HG03460 (cell line): ENCODE results near the gene ZBTB42.
"Not testable (repeated sequence)": the region's sequence is repeated elsewhere in the genome, so short reads cannot be mapped to it uniquely, and the experiment has no call there.

Source experiments
- ATAC-seq: cut with Tn5 transposase; IDR thresholded peaks from one replicate; pipeline ENCODE4 v1.9.1; 2021; ENCODE audit not compliant: unreplicated experiment

The ZBTB42 gene

GRCh38 chr14:104805941-104806624 is 5.2 kb downstream of the ZBTB42 start:
- ATAC-seq: no peak

GRCh38 chr14:104806625-104807465 is 5.9 kb downstream of the ZBTB42 start:
- no peak for ATAC-seq

- no peak for ATAC-seq
Observed at GRCh38 chr14:104808456-104808855, 7.6 kb downstream of the ZBTB42 start.

- ATAC-seq: no peak
Observed at GRCh38 chr14:104810316-104810715, 9.4 kb downstream of the ZBTB42 start.

- no peak for ATAC-seq
Observed at GRCh38 chr14:104813286-104813685, 12.4 kb downstream of the ZBTB42 start.

- ATAC-seq: not testable (repeated sequence)
Observed at GRCh38 chr14:104814701-104815100, 13.8 kb downstream of the ZBTB42 start.

GRCh38 chr14:104816616-104816884 is 15.6 kb downstream of the ZBTB42 start:
- no peak for ATAC-seq

- no peak for ATAC-seq
Observed at GRCh38 chr14:104817930-104818713, 17.2 kb downstream of the ZBTB42 start.

GRCh38 chr14:104818714-104819161 is 17.8 kb downstream of the ZBTB42 start:
- ATAC-seq: no peak

GRCh38 chr14:104819361-104819781 is 18.5 kb downstream of the ZBTB42 start:
- ATAC-seq: no peak

- ATAC-seq: no peak
Observed at GRCh38 chr14:104820669-104821228, 19.8 kb downstream of the ZBTB42 start.

GRCh38 chr14:104821229-104821945 is 20.5 kb downstream of the ZBTB42 start:
- ATAC-seq: no peak

- ATAC-seq: no peak
Observed at GRCh38 chr14:104821971-104822608, 21.2 kb downstream of the ZBTB42 start.

GRCh38 chr14:104822821-104823615 is 22.1 kb downstream of the ZBTB42 start:
- ATAC-seq: no peak

GRCh38 chr14:104824353-104824997 is 23.6 kb downstream of the ZBTB42 start:
- ATAC-seq: no peak

- ATAC-seq: peak; percentile 74
Observed at GRCh38 chr14:104826189-104826860, 25.4 kb downstream of the ZBTB42 start.

- no peak for ATAC-seq
Observed at GRCh38 chr14:104826861-104827176, 25.9 kb downstream of the ZBTB42 start.
